Adrenal gland (tissue), 5 donors: ENCODE data around the gene KLF3.

Experiments
- POLR2A ChIP-seq, 2 donors: fragments of 450-650 bp; IDR thresholded peaks; one replicate each; pipeline ENCODE4 v1.6.1; 2017; ENCODE audit warnings: antibody characterized with exemption in 2 of 2, mild to moderate bottlenecking in 2 of 2, moderate library complexity in 1 of 2
- TF ChIP-seq, protein P1 (sequence below), 6 experiments: fragments of 450-650 bp in 4 of 6; fragments of 200-600 bp in 2 of 6; sonication (generic) in 1 of 6; IDR thresholded peaks; 1 replicate in 5 of 6; 2 replicates in 1 of 6; pipeline versions ENCODE4 v1.5.1 to v1.8.0; 2016 to 2021; ENCODE audit warnings: antibody characterized with exemption in 6 of 6, mild to moderate bottlenecking in 2 of 6, moderate library complexity in 1 of 6
- donor health status: DM: no; HTN: no; CAD: no.

DNA sequence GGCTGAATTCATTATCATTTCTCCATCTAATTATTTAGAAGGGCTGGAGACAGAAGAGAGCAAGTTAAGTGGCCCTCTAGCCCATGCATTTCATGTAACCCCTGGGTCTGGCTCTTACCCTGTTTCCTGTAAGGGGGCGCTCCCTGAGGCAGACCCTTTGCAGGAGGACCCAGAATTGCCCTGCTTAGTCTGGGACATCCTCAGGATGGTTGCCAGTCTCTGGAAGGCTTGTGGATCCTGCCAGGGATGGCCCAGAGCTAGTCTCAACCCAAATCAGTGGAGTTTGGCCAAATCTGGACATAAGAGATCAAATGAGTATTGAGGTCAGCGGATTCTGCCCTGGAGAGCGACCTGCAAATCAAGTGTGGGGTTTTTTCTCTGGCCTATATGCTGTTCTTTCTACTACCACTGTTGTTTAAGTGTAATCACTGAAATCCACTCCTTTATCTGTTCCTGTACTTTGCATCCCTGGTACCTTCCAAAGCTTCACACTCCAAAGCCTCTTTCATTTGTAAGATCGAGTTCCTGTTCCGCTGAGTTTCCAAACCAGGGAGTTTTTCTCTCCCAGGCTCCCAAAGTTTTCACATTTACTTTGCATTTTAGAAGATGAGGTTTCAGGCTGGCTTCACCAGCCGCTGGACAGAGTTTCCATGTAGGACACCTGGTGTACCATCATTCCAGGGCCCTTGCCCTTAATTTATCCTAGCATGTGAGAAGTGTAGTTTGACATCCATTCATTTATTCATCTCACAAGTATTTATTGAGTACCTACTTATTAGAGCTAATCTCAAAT, 6.3 kb downstream of the KLF3 start:
- TF ChIP-seq, protein P1, sequence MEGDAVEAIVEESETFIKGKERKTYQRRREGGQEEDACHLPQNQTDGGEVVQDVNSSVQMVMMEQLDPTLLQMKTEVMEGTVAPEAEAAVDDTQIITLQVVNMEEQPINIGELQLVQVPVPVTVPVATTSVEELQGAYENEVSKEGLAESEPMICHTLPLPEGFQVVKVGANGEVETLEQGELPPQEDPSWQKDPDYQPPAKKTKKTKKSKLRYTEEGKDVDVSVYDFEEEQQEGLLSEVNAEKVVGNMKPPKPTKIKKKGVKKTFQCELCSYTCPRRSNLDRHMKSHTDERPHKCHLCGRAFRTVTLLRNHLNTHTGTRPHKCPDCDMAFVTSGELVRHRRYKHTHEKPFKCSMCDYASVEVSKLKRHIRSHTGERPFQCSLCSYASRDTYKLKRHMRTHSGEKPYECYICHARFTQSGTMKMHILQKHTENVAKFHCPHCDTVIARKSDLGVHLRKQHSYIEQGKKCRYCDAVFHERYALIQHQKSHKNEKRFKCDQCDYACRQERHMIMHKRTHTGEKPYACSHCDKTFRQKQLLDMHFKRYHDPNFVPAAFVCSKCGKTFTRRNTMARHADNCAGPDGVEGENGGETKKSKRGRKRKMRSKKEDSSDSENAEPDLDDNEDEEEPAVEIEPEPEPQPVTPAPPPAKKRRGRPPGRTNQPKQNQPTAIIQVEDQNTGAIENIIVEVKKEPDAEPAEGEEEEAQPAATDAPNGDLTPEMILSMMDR (IDR thresholded peaks at IDR 0.05) = no peak
- no peak for TF ChIP-seq POLR2A (IDR thresholded peaks at IDR 0.05)
